Left forelimb (tissue), 1 donor: Measurements from ENCODE around the gene INO80.

Source experiments
- DNase-seq: peaks from one replicate; pipeline ENCODE4 v3.0.0-alpha.2; 2018; ENCODE audit warnings: low spot score

The INO80 gene

DNA sequence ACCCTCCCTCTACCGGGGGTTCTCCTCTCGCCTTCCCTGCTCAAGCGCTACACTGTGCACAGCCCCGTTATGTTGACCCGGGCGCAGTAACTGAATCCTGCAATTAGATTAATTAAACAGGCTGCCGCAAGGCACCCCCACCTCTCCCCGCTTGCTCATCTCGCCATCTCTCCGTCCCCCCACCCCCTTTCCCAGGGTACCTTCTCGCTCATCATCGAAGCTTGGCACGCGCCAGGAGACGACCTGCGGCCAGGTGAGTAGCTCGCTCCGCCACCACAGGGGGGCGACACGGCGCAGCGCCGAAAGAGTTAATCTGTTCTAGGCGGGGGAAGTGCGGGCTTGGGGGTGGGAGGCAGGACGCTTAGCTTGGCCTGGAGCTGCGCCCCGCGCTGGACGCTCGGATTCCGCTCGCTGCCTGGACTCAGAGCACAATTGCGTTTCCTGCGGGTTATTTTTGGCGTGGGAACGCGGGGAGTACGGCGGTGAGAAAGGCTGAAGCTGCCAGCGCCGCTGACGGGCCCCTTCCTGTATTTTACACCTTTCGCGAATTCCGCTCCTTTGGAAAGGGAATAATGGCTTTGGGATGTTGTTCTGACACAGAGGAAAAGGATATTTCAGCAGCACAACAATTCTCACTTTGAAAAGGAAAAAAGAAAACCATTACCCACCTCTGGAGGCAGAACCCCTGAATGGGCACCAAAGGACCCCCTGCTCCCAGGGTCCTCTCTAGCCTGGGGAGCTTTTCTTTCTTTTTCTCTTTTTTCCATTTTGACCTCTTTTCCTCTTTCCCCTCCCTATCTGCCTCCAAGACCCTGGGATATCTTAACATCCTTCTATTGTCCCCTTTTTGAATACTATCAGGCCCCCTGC, 185.4 kb downstream of the INO80 start:
- DNase-seq, result no peak

DNA sequence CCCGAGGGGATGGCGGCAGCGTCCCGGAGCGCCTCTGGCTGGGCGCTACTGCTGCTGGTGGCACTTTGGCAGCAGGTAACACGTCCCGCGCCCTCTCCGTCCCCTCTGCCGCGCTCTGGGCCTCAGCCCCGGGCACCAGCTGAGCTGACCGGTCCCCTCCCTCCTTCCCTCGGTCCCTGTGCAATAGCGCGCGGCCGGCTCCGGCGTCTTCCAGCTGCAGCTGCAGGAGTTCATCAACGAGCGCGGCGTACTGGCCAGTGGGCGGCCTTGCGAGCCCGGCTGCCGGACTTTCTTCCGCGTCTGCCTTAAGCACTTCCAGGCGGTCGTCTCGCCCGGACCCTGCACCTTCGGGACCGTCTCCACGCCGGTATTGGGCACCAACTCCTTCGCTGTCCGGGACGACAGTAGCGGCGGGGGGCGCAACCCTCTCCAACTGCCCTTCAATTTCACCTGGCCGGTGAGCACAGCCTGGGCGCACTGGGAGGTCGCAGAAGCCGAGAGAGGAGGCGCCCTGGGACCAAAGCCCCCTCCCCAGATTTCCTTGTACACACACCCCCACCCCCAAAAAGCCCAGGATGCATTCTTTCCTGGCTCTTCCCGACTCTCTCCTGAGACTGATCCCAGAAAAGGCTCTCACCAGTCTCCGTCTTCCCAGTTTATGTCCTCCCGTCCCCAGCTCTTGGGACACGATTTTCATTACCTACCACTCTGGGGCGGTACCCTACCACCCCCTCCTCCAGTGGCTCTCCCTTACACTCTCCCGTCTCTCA, 186.2 kb downstream of the INO80 start:
- no peak for DNase-seq
